GM19372 (cell line): ENCODE data around the gene ADAMTS12.
"Not testable (repeated sequence)": the region's sequence is repeated elsewhere in the genome, so short reads cannot be mapped to it uniquely, and the experiment has no call there.

Experiments
- ATAC-seq: cut with Tn5 transposase; IDR thresholded peaks from one replicate; pipeline ENCODE4 v1.9.1; 2021; ENCODE audit warnings: mild to moderate bottlenecking, low read depth, moderate library complexity; ENCODE audit not compliant: unreplicated experiment

Gene ADAMTS12

GRCh38 chr5:33905381-33905780 lies 13.6 kb upstream of the ADAMTS12 start:
- ATAC-seq, result no peak

- ATAC-seq, result no peak
Measured at GRCh38 chr5:33903118-33903517, 11.3 kb upstream of the ADAMTS12 start.

- no peak for ATAC-seq
Measured at GRCh38 chr5:33901156-33901555, 9.4 kb upstream of the ADAMTS12 start.

GRCh38 chr5:33894566-33894965 lies 2.8 kb upstream of the ADAMTS12 start:
- ATAC-seq, result no peak

- no peak for ATAC-seq
Measured at GRCh38 chr5:33892620-33893137, 889 bp upstream of the ADAMTS12 start.

- no peak for ATAC-seq
Measured at GRCh38 chr5:33891446-33891787, 373 bp downstream of the ADAMTS12 start.

GRCh38 chr5:33890131-33891032 lies 1.4 kb downstream of the ADAMTS12 start:
- ATAC-seq, result no peak

GRCh38 chr5:33888587-33888986 lies 3.2 kb downstream of the ADAMTS12 start:
- ATAC-seq, result no peak

GRCh38 chr5:33887268-33887667 lies 4.5 kb downstream of the ADAMTS12 start:
- no peak for ATAC-seq

- ATAC-seq, result no peak
Measured at GRCh38 chr5:33886283-33886682, 5.5 kb downstream of the ADAMTS12 start.

- ATAC-seq, result no peak
Measured at GRCh38 chr5:33885679-33886078, 6.1 kb downstream of the ADAMTS12 start.

GRCh38 chr5:33883482-33883881 lies 8.3 kb downstream of the ADAMTS12 start:
- no peak for ATAC-seq

- no peak for ATAC-seq
Measured at GRCh38 chr5:33880319-33880718, 11.5 kb downstream of the ADAMTS12 start.

- no peak for ATAC-seq
Measured at GRCh38 chr5:33877449-33877848, 14.3 kb downstream of the ADAMTS12 start.

GRCh38 chr5:33867241-33867640 lies 24.5 kb downstream of the ADAMTS12 start:
- no peak for ATAC-seq

- ATAC-seq, result not testable (repeated sequence)
Measured at GRCh38 chr5:33859177-33859576, 32.6 kb downstream of the ADAMTS12 start.

GRCh38 chr5:33857037-33857436 lies 34.8 kb downstream of the ADAMTS12 start:
- no peak for ATAC-seq

GRCh38 chr5:33855396-33855795 lies 36.4 kb downstream of the ADAMTS12 start:
- no peak for ATAC-seq

- no peak for ATAC-seq
Measured at GRCh38 chr5:33854733-33855151, 37.0 kb downstream of the ADAMTS12 start.

- no peak for ATAC-seq
Measured at GRCh38 chr5:33852837-33853236, 39.0 kb downstream of the ADAMTS12 start.

GRCh38 chr5:33852319-33852718 lies 39.5 kb downstream of the ADAMTS12 start:
- no peak for ATAC-seq

- peak; percentile 87 for ATAC-seq
Measured at GRCh38 chr5:33850100-33850594, 41.6 kb downstream of the ADAMTS12 start.
